ENCODE measurements around the gene PODNL1. TPM values are rescaled to one million over a fixed set of nuclear protein-coding genes. Genes with fewer than 3 reads are reported as not detected.

The PODNL1 gene
- polyA plus RNA-seq, 1 donor (not counting 4 experiments of a cell fraction or from before 2014, with no cell fraction given): 1.0 TPM

- no peak overlapping the region for H3K9ac ChIP-seq (ENCODE audit: control insufficient read depth, extremely low read depth, insufficient read depth, low read length)
- TF ChIP-seq CTCF (optimal IDR thresholded peaks at IDR 0.05 in 1 of 3, IDR thresholded peaks at IDR 0.05 in 1 of 3, conservative IDR thresholded peaks at IDR 0.05 in 1 of 3; ENCODE audit: extremely low read depth in 1 of 3, insufficient read depth in 2 of 3, low read length in 3 of 3) (no peak), EZH2 (IDR thresholded peaks at IDR 0.05; ENCODE audit: low read length) (no peak)
- H2AFZ ChIP-seq (ENCODE audit: control insufficient read depth, low read length): no peak overlapping the region
- dilution Hi-C loops (cut with MboI; ENCODE audit: extremely low pct_ligation_motif_present, low sequenced_read_pairs): no loop called here
- no peaks in the 10 kb centered on the region for H3K79me2 ChIP-seq (ENCODE audit: control insufficient read depth, insufficient read depth, low read length)
- DNase-seq (ENCODE audit: low read depth, low spot score): no peak
- no peaks in the 10 kb centered on the region for H3K9me1 ChIP-seq (ENCODE audit: control insufficient read depth, extremely low read depth, insufficient read depth, low read length)
- peaks cover 3 to 8% of the 10 kb centered on the region in 2 experiments for H3K36me3 ChIP-seq (ENCODE audit: control insufficient read depth in 2 of 2, extremely low read depth in 1 of 2, insufficient read depth in 2 of 2, low read length in 2 of 2)
- no peaks in the 10 kb centered on the region for H3K9me3 ChIP-seq (ENCODE audit: control insufficient read depth, low read depth, low read length)
- H3K4me3 ChIP-seq (ENCODE audit: control insufficient read depth in 2 of 3, extremely low read depth in 1 of 3, insufficient read depth in 2 of 3, low read depth in 1 of 3, low read length in 3 of 3): no peak overlapping the region
- H4K20me1 ChIP-seq (ENCODE audit: control insufficient read depth, extremely low read depth, insufficient read depth, low read length): no peaks in the 10 kb centered on the region
- H3K27me3 ChIP-seq (ENCODE audit: control insufficient read depth, extremely low read depth, insufficient read depth, low read length): peaks cover 15% of the 10 kb centered on the region
- no peak overlapping the region for H3K27ac ChIP-seq (ENCODE audit: control insufficient read depth, insufficient read depth, low read length)
- FAIRE-seq: no peak
- H3K4me2 ChIP-seq (ENCODE audit: control insufficient read depth, extremely low read depth, insufficient read depth, low read depth, low read length): no peak overlapping the region
- H3K4me1 ChIP-seq (ENCODE audit: control insufficient read depth, extremely low read depth, insufficient read depth, low read length): peaks cover 3% of the 10 kb centered on the region
Measured at GRCh38 chr19:13932911-13933393, 5.3 kb downstream of the PODNL1 start.

- H3K9ac ChIP-seq (ENCODE audit: control insufficient read depth, extremely low read depth, insufficient read depth, low read length): no peak overlapping the region
- FAIRE-seq: no peak
- no peak for DNase-seq (ENCODE audit: low read depth, low spot score)
- H3K9me1 ChIP-seq (ENCODE audit: control insufficient read depth, extremely low read depth, insufficient read depth, low read length): no peaks in the 10 kb centered on the region
- H3K27ac ChIP-seq (ENCODE audit: control insufficient read depth, insufficient read depth, low read length): no peak overlapping the region
- peaks cover 3% of the 10 kb centered on the region for H3K4me1 ChIP-seq (ENCODE audit: control insufficient read depth, extremely low read depth, insufficient read depth, low read length)
- H3K4me3 ChIP-seq (ENCODE audit: control insufficient read depth in 2 of 3, extremely low read depth in 1 of 3, insufficient read depth in 2 of 3, low read depth in 1 of 3, low read length in 3 of 3): no peak overlapping the region
- H3K36me3 ChIP-seq (ENCODE audit: control insufficient read depth in 2 of 2, extremely low read depth in 1 of 2, insufficient read depth in 2 of 2, low read length in 2 of 2): peaks cover 3 to 9% of the 10 kb centered on the region in 2 experiments
- dilution Hi-C loops (cut with MboI; ENCODE audit: extremely low pct_ligation_motif_present, low sequenced_read_pairs): no loop called here
- TF ChIP-seq EZH2 (IDR thresholded peaks at IDR 0.05; ENCODE audit: low read length): no peak
- TF ChIP-seq CTCF (optimal IDR thresholded peaks at IDR 0.05 in 1 of 3, IDR thresholded peaks at IDR 0.05 in 1 of 3, conservative IDR thresholded peaks at IDR 0.05 in 1 of 3; ENCODE audit: extremely low read depth in 1 of 3, insufficient read depth in 2 of 3, low read length in 3 of 3): no peak
- H2AFZ ChIP-seq (ENCODE audit: control insufficient read depth, low read length): no peak overlapping the region
- H3K79me2 ChIP-seq (ENCODE audit: control insufficient read depth, insufficient read depth, low read length): no peaks in the 10 kb centered on the region
- peaks cover 10% of the 10 kb centered on the region for H3K27me3 ChIP-seq (ENCODE audit: control insufficient read depth, extremely low read depth, insufficient read depth, low read length)
- no peak overlapping the region for H3K4me2 ChIP-seq (ENCODE audit: control insufficient read depth, extremely low read depth, insufficient read depth, low read depth, low read length)
- H4K20me1 ChIP-seq (ENCODE audit: control insufficient read depth, extremely low read depth, insufficient read depth, low read length): no peaks in the 10 kb centered on the region
- H3K9me3 ChIP-seq (ENCODE audit: control insufficient read depth, low read depth, low read length): no peaks in the 10 kb centered on the region
Measured at GRCh38 chr19:13932149-13932637, 6.0 kb downstream of the PODNL1 start.

Measured in keratinocyte (primary cell).